ENCODE data around the gene TMEM8B.

TMEM8B gene

DNA sequence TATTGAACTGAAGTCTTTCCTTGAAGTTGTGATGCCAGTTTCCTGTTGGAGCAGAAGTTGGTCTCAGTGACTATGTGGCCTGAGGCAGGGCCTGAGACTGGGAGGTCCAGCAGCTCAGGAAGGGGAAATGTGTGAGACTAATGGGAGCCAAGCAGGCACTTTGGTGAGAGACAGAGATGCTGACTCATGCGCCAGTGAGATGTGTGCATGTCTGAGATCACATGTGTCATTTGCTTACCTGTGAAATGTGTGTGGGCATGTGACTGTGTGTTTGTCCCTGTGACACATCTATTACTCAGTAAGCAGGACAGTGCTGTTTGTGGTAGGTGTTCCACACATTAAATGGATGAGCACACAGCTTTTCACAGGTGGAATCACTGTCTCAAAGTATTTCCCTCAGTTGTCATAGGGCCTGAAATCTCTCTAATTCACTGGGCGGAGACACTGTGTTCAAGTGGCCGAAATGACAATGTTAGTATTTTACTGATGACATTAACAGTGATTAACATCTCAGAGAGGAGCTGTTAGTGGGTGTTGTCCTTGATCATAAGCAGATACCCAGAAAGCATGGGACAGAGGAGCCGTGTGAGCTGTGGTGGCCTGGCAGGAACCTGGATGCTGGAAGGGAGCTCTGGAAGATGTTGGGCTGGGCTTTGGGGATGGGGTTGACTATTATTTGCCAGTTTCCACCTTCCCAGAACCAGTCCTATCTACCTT is 30.2 kb upstream of the TMEM8B start:
- peak; percentile 60 for FAIRE-seq
- DNase-seq (ENCODE audit: insufficient read length, low spot score): peak; percentile 25
- no peak for TF ChIP-seq POLR2A (IDR thresholded peaks at IDR 0.05; ENCODE audit: low read depth, low read length)

GRCh38 chr9:35800530-35800929 is 28.5 kb upstream of the TMEM8B start:
- FAIRE-seq: no peak
- no peak for TF ChIP-seq POLR2A (IDR thresholded peaks at IDR 0.05; ENCODE audit: low read depth, low read length)
- DNase-seq (ENCODE audit: insufficient read length, low spot score): no peak

DNA sequence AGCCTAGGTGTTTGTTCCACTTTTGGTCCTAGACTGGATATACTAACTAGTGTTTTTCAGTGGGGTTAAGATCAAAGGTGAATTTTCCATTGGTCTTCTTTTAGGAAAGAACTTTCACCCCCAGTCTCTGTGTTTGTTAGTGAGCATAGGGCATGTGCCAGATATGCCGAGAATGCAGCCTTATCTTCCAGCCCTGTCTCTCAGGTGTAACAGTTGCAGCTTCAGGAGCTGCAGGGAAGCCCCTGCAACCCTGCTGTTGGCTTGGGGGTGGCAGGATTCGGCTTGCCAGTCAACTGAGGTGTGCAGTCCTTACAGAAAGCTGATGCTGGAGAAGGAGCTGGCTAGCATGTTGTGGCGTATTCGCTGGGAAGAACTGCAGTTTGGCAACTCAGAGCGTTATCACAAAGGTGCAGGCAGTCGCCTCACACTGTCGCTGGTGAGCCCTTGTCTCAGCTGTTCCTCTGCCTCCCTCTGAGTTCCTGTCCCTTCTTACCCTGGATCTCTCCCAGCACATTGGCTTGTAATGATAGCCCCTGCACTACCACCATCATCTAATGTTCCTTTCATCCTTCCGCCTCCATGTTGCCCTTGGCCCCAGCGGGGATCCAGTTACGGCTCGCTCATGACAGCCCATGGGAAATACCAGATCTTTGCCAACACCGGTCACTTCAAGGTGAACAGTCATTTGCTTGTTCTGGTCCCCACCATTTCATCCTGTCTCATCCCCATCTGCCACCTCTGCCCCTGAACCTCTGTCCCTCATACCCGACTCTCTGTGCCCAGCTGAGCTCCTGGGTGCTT is 27.5 kb upstream of the TMEM8B start:
- DNase-seq (ENCODE audit: insufficient read length, low spot score): no peak
- FAIRE-seq: no peak

DNA sequence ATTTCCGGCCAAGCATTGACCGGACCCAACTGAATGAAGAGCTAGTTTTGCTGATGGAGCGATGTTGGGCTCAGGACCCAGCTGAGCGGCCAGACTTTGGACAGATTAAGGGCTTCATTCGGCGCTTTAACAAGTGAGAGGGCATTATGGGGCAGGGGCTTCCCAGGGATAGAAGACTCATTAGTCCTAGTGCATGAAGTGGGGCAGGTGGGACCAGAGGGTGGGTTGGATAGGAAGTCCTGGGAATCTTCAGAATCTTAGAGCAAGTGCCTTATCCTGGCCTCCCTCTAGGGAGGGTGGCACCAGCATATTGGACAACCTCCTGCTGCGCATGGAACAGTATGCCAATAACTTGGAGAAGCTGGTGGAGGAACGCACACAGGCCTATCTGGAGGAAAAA is 22.9 kb upstream of the TMEM8B start:
- FAIRE-seq: no peak
- DNase-seq (ENCODE audit: insufficient read length, low spot score): no peak
- TF ChIP-seq POLR2A (IDR thresholded peaks at IDR 0.05; ENCODE audit: low read depth, low read length): no peak

More for the DNA sequence above, 27.5 kb upstream of the TMEM8B start:
- no peak for TF ChIP-seq POLR2A (IDR thresholded peaks at IDR 0.05; ENCODE audit: low read depth, low read length)

GRCh38 chr9:35808433-35808832 is 20.6 kb upstream of the TMEM8B start:
- FAIRE-seq: no peak
- no peak for TF ChIP-seq POLR2A (IDR thresholded peaks at IDR 0.05; ENCODE audit: low read depth, low read length)

GRCh38 chr9:35810122-35810521 is 18.9 kb upstream of the TMEM8B start:
- no peak for DNase-seq (ENCODE audit: insufficient read length, low spot score)
- FAIRE-seq: no peak
- no peak for TF ChIP-seq POLR2A (IDR thresholded peaks at IDR 0.05; ENCODE audit: low read depth, low read length)

More at GRCh38 chr9:35808433-35808832, 20.6 kb upstream of the TMEM8B start:
- DNase-seq (ENCODE audit: insufficient read length, low spot score): no peak

DNA sequence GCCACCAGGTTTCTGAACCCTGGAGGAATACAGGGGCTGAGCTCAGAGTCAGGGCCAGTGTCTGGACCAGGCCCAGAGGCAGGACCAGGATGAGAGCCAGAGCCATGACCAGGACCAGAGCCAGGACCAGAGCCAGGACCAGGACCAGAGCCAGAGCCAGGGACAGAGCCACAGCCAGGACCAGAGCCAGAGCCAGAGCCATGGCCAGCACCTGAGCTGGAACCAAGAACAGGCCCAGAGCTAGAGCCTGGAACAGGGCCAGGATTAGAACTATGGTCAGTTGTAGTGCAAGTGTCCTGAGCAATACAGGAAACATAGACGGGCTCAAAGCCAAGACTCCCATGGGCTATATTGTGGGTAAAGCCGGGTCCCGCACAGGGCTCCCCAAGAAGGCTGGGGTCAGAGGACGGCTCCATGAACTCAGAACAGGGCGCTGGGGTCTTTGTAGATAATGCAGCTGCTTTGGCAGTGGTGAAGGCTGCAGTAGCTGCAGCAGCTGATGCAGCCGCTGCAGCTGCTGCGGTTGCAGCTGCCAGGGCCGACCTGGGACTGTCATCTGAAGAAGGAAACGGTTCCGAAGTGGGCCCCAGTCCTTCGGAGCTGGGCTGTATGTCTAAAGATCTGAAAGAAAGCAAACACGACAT is 17.5 kb upstream of the TMEM8B start:
- no peak for FAIRE-seq
- TF ChIP-seq POLR2A (IDR thresholded peaks at IDR 0.05; ENCODE audit: low read depth, low read length): no peak
- DNase-seq (ENCODE audit: insufficient read length, low spot score): no peak

DNA sequence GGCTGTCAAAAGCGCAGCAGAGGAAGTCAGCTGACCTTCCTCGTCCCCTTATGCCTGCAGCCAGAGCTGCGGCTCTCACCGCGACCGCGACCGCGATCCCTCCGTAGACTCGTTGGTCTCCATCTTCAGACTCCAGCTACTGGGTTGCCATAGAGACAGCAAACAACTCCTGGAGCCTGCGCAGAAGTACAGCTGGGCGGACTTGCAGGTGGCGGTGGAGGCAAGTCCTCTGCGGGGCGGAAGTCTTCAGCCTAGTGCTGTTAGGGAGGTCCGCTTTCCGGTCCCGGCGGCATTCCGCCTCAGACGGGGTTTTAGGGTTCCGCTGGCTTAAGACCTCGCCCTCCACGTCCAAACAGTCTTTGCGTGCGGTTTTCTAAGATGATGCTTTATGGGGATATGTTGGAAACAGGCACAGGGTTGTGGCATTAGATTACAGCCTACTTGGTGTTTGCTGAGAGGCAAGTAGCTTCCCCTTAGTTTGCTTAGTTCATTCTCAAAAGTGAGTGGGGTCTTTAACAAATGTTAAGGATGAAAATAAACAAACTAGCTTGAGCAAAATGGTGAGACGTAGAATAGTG is 16.9 kb upstream of the TMEM8B start, which contains the start of gene SPAG8:
SPAG8 (minus strand) TSS at position 238 of the 578 bp plus-strand sequence; CDS start at position 123, 115 bp downstream.
- DNase-seq (ENCODE audit: insufficient read length, low spot score) (peak; percentile 53), FAIRE-seq (no peak)
- TF ChIP-seq POLR2A (IDR thresholded peaks at IDR 0.05; ENCODE audit: low read depth, low read length): no peak

GRCh38 chr9:35813434-35814105 is 15.5 kb upstream of the TMEM8B start:
- no peak for TF ChIP-seq POLR2A (IDR thresholded peaks at IDR 0.05; ENCODE audit: low read depth, low read length)
- no peak for DNase-seq (ENCODE audit: insufficient read length, low spot score)
- FAIRE-seq: no peak

DNA sequence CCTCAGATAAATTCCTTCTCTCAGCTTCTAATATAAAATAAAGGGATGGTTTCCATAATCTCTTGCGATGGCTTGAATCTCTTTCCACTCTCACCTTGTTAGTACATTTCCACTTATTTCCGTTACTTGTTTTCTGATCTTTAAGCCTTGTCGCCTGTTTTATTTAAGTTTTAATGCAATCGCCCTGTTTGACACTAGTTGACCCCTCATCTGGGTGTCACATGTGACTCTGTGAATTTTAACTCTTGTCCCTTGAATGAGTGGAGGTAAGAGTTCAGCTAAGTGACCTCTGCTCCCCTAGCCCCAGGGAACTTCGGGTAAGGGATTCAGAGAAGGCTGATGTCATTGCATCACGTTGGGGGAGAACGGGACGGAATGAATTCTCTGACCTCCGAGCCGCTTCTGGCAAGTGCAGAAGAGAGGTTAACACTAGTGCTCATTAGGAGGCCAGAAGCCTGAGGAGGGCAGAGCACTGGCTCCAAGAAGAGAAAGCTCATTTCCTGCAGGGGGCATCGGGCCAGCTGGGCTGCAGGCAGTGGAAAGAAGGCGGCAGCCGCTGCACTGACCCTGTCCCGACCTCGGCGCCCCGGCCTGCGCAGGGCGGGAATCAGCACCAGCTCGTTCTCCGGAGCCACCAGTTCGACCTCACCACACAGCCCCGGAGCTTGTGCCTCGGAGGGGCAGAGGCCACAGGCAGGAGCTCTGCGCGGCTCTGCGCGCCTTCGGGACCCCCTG is 14.8 kb upstream of the TMEM8B start:
- FAIRE-seq: no peak
- no peak for DNase-seq (ENCODE audit: insufficient read length, low spot score)
- TF ChIP-seq POLR2A (IDR thresholded peaks at IDR 0.05; ENCODE audit: low read depth, low read length): no peak

GRCh38 chr9:35814841-35815543 is 14.0 kb upstream of the TMEM8B start, which contains the start of gene HINT2:
Gene HINT2 (minus strand): TSS chr9:35815042. CDS start chr9:35814979, 63 bp downstream.
- TF ChIP-seq POLR2A (IDR thresholded peaks at IDR 0.05; ENCODE audit: low read depth, low read length): peak; percentile 71
- DNase-seq (ENCODE audit: insufficient read length, low spot score) (peak; percentile 74), FAIRE-seq (peak; percentile 64)

GRCh38 chr9:35816708-35817107 is 12.3 kb upstream of the TMEM8B start:
- DNase-seq (ENCODE audit: insufficient read length, low spot score) (no peak), FAIRE-seq (no peak)
- TF ChIP-seq POLR2A (IDR thresholded peaks at IDR 0.05; ENCODE audit: low read depth, low read length): no peak
